Duodenal mucosa (tissue), 2 donors: ENCODE measurements around the gene SH2D2A.

Source experiments
- H3K27ac ChIP-seq: one replicate; pipeline ENCODE4 v1.7.0; 2013; ENCODE audit warnings: low read depth, low read length
- H3K27me3 ChIP-seq, 2 donors: one replicate each; pipeline ENCODE4 v1.7.0; 2013; ENCODE audit warnings: low read length in 2 of 2, control low read depth in 1 of 2; ENCODE audit not compliant: insufficient read depth in 2 of 2, control insufficient read depth in 1 of 2
- H3K36me3 ChIP-seq, 2 donors: one replicate each; pipeline ENCODE4 v1.7.0; 2013; ENCODE audit warnings: low read length in 2 of 2, control low read depth in 1 of 2; ENCODE audit not compliant: insufficient read depth in 2 of 2, control insufficient read depth in 1 of 2
- H3K4me1 ChIP-seq, 2 donors: one replicate each; pipeline ENCODE4 v1.7.0; 2013; ENCODE audit warnings: low read length in 2 of 2, control low read depth in 1 of 2; ENCODE audit not compliant: insufficient read depth in 2 of 2, control insufficient read depth in 1 of 2
- H3K4me3 ChIP-seq, 2 donors: one replicate each; pipeline ENCODE4 v1.7.0; 2013; ENCODE audit warnings: low read length in 2 of 2, low read depth in 1 of 2
- H3K9ac ChIP-seq, 2 donors: one replicate each; pipeline ENCODE4 v1.7.0; 2013; ENCODE audit warnings: low read length in 2 of 2, low read depth in 1 of 2
- H3K9me3 ChIP-seq, 2 donors: one replicate each; pipeline ENCODE4 v1.7.0; 2013; ENCODE audit warnings: low read length in 2 of 2, control low read depth in 1 of 2; ENCODE audit not compliant: control insufficient read depth in 1 of 2

SH2D2A gene

DNA sequence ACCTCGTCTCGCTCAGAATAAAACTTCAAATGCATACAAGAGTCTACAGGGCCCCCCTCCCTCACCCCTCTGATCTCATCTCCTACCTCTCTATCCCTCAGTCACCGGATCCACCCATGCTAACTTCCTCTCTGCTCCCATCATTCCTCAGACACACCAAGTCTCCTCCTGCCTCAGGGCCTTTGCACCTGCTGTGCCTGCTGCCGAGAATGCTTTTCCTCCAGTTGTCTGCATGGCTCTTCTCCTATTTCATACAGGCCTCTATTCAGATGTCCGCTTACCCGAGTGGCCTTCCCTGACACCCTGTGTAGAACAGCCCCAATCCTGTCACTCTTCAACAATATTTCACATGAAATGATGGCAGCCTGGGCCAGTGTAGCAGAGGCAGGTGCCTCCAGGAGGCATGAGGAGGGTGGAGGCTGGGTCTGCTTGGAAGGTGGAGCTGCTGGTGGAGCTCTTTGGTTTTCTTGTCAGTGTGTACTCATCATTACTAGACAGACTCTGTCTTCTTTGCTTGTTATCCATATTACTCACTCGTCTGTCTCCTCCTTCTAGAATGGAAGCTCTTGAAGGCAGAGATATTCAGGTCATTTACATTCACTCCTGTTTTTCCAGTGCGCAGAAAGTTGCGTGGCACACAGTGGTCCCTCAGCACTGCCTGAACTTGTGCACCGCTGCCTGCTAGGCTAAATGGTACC is 4.2 kb downstream of the SH2D2A start:
- H3K4me1 ChIP-seq, result peaks cover 19 to 24% of the 10 kb centered on the region in 2 donors
- no peaks in the 10 kb centered on the region for H3K36me3 ChIP-seq
- no peaks in the 10 kb centered on the region for H3K27me3 ChIP-seq
- no peak overlapping the region for H3K27ac ChIP-seq
- H3K9ac ChIP-seq, result no peak overlapping the region
- H3K9me3 ChIP-seq, result no peaks in the 10 kb centered on the region
- no peak overlapping the region for H3K4me3 ChIP-seq

- Histone ChIP-seq H3K9me3 (no peaks in the 10 kb centered on the region), H3K4me1 (peaks cover 19 to 25% of the 10 kb centered on the region in 2 donors), H3K9ac (no peak overlapping the region), H3K27ac (no peak overlapping the region), H3K4me3 (no peak overlapping the region), H3K36me3 (no peaks in the 10 kb centered on the region), H3K27me3 (no peaks in the 10 kb centered on the region)
These were observed 5.5 kb downstream of the SH2D2A start for GRCh38 chr1:156811168-156811567.

GRCh38 chr1:156809711-156810366 is 6.8 kb downstream of the SH2D2A start:
- H3K4me1 ChIP-seq, result peaks cover 25% of the 10 kb centered on the region in 2 donors
- H3K27me3 ChIP-seq, result no peaks in the 10 kb centered on the region
- no peak overlapping the region for H3K27ac ChIP-seq
- H3K9me3 ChIP-seq, result no peaks in the 10 kb centered on the region
- no peak overlapping the region for H3K9ac ChIP-seq
- H3K4me3 ChIP-seq, result no peak overlapping the region
- no peaks in the 10 kb centered on the region for H3K36me3 ChIP-seq

DNA sequence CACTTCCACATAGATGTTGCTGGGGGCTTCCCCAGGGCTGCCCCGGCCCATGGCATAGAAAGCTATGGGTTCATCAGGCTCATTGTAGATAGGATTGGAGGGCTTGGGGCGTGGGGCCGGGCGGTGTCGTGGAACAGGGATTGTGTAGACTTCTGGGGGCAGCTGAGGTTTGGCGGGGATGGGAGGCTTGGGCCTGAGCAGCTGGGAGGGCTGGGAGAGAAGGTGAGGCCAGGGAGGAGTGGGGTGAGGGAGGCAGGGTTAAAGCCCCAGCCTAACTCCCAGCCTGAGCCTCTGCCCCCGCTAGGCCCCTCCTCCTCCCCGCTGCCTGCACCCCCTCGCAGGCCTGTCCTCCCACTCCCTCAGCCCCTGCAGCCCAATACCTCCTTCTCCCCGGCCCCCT is 7.4 kb downstream of the SH2D2A start:
- no peaks in the 10 kb centered on the region for H3K36me3 ChIP-seq
- no peak overlapping the region for H3K27ac ChIP-seq
- H3K9ac ChIP-seq, result no peak overlapping the region
- H3K4me3 ChIP-seq, result no peak overlapping the region
- H3K4me1 ChIP-seq, result peaks cover 21 to 23% of the 10 kb centered on the region in 2 donors
- no peaks in the 10 kb centered on the region for H3K27me3 ChIP-seq
- H3K9me3 ChIP-seq, result no peaks in the 10 kb centered on the region

- Histone ChIP-seq H3K27ac (no peak overlapping the region), H3K4me3 (no peak overlapping the region), H3K9ac (no peak overlapping the region), H3K9me3 (no peaks in the 10 kb centered on the region), H3K36me3 (no peaks in the 10 kb centered on the region), H3K4me1 (peaks cover 12 to 25% of the 10 kb centered on the region in 2 donors), H3K27me3 (no peaks in the 10 kb centered on the region)
These were observed 8.2 kb downstream of the SH2D2A start for GRCh38 chr1:156808186-156809030.

GRCh38 chr1:156807627-156808026 is 9.0 kb downstream of the SH2D2A start:
- H3K4me3 ChIP-seq, result no peak overlapping the region
- no peaks in the 10 kb centered on the region for H3K27me3 ChIP-seq
- no peak overlapping the region for H3K27ac ChIP-seq
- H3K4me1 ChIP-seq, result peaks cover 10 to 17% of the 10 kb centered on the region in 2 donors
- H3K36me3 ChIP-seq, result no peaks in the 10 kb centered on the region
- no peak overlapping the region for H3K9ac ChIP-seq
- H3K9me3 ChIP-seq, result no peaks in the 10 kb centered on the region

- Histone ChIP-seq H3K4me3 (no peak overlapping the region), H3K4me1 (peaks cover 10 to 17% of the 10 kb centered on the region in 2 donors), H3K27ac (no peak overlapping the region), H3K9ac (no peak overlapping the region), H3K36me3 (peaks cover 5 to 6% of the 10 kb centered on the region in 2 donors), H3K9me3 (no peaks in the 10 kb centered on the region), H3K27me3 (no peaks in the 10 kb centered on the region)
These were observed 9.9 kb downstream of the SH2D2A start for GRCh38 chr1:156806512-156807440.

DNA sequence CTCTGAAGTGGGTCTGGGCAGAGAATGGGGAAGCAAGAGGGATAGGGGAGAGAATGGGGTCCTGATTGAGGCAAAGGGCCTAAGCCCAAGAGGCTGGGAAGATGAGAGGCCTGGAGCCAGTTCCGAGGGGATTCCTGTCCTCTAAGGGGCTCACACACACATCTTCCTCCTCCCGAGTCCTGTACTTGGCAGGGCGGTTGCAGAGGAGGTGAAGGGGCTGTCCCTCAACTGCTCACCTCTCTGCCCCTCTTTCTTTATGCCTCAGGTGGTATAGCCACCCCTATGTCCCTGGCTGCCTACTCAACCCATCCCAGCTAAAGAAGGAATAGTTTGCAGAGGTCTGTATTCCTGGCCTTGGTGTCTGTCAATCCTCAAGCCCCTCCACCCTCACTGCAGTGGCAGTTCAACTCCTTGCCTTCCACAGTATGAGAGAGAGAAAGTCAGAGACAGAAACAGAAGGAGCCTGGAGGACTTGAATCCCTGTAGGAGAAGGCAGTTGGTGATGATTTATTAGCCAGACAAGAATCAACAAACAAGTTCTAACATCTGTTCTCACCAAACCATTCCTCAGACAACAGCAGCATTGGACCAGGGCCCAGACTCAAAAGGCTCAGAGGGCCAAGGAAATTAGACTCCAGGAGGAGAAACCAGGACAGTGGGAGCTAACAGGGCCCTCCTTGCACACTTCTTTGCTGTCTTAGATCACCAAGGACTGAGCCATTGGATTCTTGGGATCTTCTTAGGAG is 10.7 kb downstream of the SH2D2A start:
- H3K27me3 ChIP-seq, result no peaks in the 10 kb centered on the region
- H3K4me3 ChIP-seq, result no peak overlapping the region
- H3K36me3 ChIP-seq, result peaks cover 13 to 15% of the 10 kb centered on the region in 2 donors
- H3K9me3 ChIP-seq, result no peaks in the 10 kb centered on the region
- H3K4me1 ChIP-seq, result peaks cover 10 to 17% of the 10 kb centered on the region in 2 donors
- H3K9ac ChIP-seq, result no peak overlapping the region
- no peak overlapping the region for H3K27ac ChIP-seq

GRCh38 chr1:156804572-156805243 is 11.9 kb downstream of the SH2D2A start:
- Histone ChIP-seq H3K36me3 (peaks cover 23 to 27% of the 10 kb centered on the region in 2 donors), H3K4me1 (peaks cover 10 to 17% of the 10 kb centered on the region in 2 donors), H3K27ac (no peak overlapping the region)

More at GRCh38 chr1:156804572-156805243, 11.9 kb downstream of the SH2D2A start:
- Histone ChIP-seq H3K9ac (no peak overlapping the region), H3K4me3 (no peak overlapping the region), H3K27me3 (no peaks in the 10 kb centered on the region), H3K9me3 (no peaks in the 10 kb centered on the region)
